ENCODE results near the gene SPTBN5.

GRCh38 chr15:41813426-41813825 is 80.4 kb downstream of the SPTBN5 start:
- TF ChIP-seq POLR2A (IDR thresholded peaks at IDR 0.05; ENCODE audit: low read length) = no peak
- no peak for TF ChIP-seq GATA1 (IDR thresholded peaks at IDR 0.05; ENCODE audit: low read depth, low read length)

Measured in erythroblast (primary cell).